Caco-2 (cell line): ENCODE results near the gene RHOU. TPM values are rescaled to one million over a fixed set of nuclear protein-coding genes. Genes with fewer than 3 reads are reported as not detected.

Source experiments
- BruUV-seq: library from RNA; stranded (reverse); fragments of 400-500 nt; replicated peaks from 2 replicates; lab custom pipeline; 2021; lab: Mats Ljungman, UMichigan
- CTCF ChIA-PET: fragments of 300-600 bp; sonication (Branson Sonifier 250); formaldehyde crosslinking; loops from one replicate; lab custom pipeline; 2022; ENCODE audit warnings: antibody characterized with exemption; lab: Charles Lee
- POLR2A ChIA-PET: fragments of 300-600 bp; sonication (Branson Sonifier 250); formaldehyde crosslinking; loops from one replicate; lab custom pipeline; 2022; ENCODE audit warnings: antibody characterized with exemption; lab: Charles Lee
- DNase-seq, 2 experiments: peaks; one replicate each; pipeline versions ENCODE4 v3.0.0 to v3.0.0-alpha.2; 2020 to 2022
- H3K27me3 ChIP-seq: replicated peaks from 2 replicates; pipeline ENCODE4 v1.6.0; 2011; ENCODE audit warnings: low read length; ENCODE audit not compliant: control insufficient read depth, insufficient read depth
- H3K36me3 ChIP-seq: 2 replicates; pipeline ENCODE4 v1.5.1; 2011; ENCODE audit warnings: low read length; ENCODE audit not compliant: control insufficient read depth, insufficient read depth
- H3K4me1 ChIP-seq: fragments of 250-450 bp; sonication (Bioruptor Pico); 2 replicates; pipeline ENCODE4 v1.5.1; 2020; ENCODE audit warnings: mild to moderate bottlenecking
- H3K4me3 ChIP-seq: 2 replicates; pipeline ENCODE4 v1.5.1; 2011; ENCODE audit warnings: low read depth, mild to moderate bottlenecking, control low read depth, low read length
- H3K9me3 ChIP-seq: fragments of 250-450 bp; sonication (Bioruptor Pico); 2 replicates; pipeline ENCODE4 v1.5.1; 2020; ENCODE audit warnings: mild to moderate bottlenecking, moderate library complexity
- H3K27ac Mint-ChIP-seq: one replicate; pipeline ENCODE4 v1.8.0; 2022; ENCODE audit warnings: mixed read lengths; ENCODE audit not compliant: unreplicated experiment
- H3K27me3 Mint-ChIP-seq: one replicate; pipeline ENCODE4 v1.8.0; 2022; ENCODE audit warnings: mixed read lengths; ENCODE audit not compliant: insufficient read depth, unreplicated experiment
- H3K36me3 Mint-ChIP-seq: one replicate; pipeline ENCODE4 v1.8.0; 2022; ENCODE audit warnings: mild to moderate bottlenecking, mixed read lengths; ENCODE audit not compliant: insufficient read depth, unreplicated experiment
- H3K4me1 Mint-ChIP-seq: one replicate; pipeline ENCODE4 v1.8.0; 2022; ENCODE audit warnings: low read depth, mixed read lengths; ENCODE audit not compliant: unreplicated experiment
- H3K4me3 Mint-ChIP-seq: one replicate; pipeline ENCODE4 v1.8.0; 2022; ENCODE audit warnings: mild to moderate bottlenecking, moderate library complexity, mixed read lengths; ENCODE audit not compliant: unreplicated experiment
- H3K9me3 Mint-ChIP-seq: one replicate; pipeline ENCODE4 v1.8.0; 2022; ENCODE audit warnings: mixed read lengths; ENCODE audit not compliant: unreplicated experiment
- CTCF ChIP-seq, 2 experiments: fragments of 200-600 bp in 1 of 2; IDR thresholded peaks; 1 replicate in 1 of 2; 2 replicates in 1 of 2; pipeline versions ENCODE4 v1.5.1 to v1.8.0; 2011 to 2022; ENCODE audit warnings: antibody characterized with exemption in 1 of 2, control low read depth in 1 of 2, inconsistent platforms in 1 of 2, low read depth in 1 of 2, low read length in 1 of 2, mild to moderate bottlenecking in 1 of 2, moderate library complexity in 1 of 2; ENCODE audit not compliant: insufficient read depth in 1 of 2, severe bottlenecking in 1 of 2, unreplicated experiment in 1 of 2
- intact Hi-C: fragments of 100-400 bp; cut with micrococcal nuclease; formaldehyde crosslinking; loops from one replicate; pipeline ENCODE4 v1.10.0; 2022; ENCODE audit not compliant: unreplicated experiment
- total RNA-seq: library from RNA; stranded (reverse); gene quantifications from 2 replicates; pipeline ENCODE4 v1.2.3, GENCODE V29; 2022

RHOU gene
- total RNA-seq, 1 experiment from 2014 or later = 17.4 TPM

DNA sequence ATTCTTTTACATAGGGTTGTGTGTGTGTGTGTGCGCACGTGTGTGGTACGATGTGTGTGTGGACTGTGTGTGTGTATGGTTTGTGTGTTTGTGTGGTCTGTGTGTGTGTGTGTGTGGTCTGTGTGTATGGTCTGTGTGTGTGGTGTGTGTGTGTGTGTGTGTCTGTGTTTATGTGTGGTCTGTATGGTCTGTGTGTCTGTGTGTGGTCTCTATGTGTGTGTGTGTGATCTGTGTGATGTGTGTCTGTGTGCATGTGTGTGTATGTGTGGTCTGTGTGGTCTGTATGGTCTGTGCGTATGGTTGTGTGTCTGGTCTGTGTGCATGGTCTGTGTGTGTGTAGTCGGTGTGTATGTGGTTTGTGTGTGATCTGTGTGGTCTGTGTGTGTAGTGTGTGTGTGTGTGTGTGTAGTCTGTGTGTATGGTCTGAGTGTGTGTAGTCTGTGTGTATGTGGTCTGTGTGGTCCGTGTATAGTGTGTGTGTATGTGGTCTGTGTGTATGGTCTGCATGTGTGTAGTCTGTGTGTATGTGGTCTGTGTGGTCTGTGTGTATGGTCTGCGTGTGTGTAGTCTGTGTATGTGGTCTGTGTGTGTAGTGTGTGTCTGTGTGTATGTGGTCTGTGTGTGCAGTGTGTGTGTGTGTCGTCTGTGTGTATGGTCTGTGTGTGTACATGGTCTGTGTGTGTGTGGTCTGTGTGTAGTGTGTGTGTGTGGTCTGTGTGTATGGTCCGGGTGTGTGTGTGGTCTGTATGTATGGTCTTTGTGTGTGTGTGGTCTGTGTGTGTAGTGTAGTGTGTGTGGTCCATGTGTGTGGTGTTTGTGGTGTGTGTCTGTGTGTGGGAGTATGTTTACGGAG is 46.8 kb downstream of the RHOU start:
- no peaks in the 10 kb centered on the region for H3K27me3 Mint-ChIP-seq
- Histone ChIP-seq H3K4me1 (peaks cover 40% of the 10 kb centered on the region), H3K27me3 (no peaks in the 10 kb centered on the region), H3K9me3 (no peaks in the 10 kb centered on the region), H3K36me3 (no peaks in the 10 kb centered on the region), H3K4me3 (no peak overlapping the region)
- H3K27ac Mint-ChIP-seq = no peak overlapping the region
- peaks cover 16% of the 10 kb centered on the region for H3K4me1 Mint-ChIP-seq
- no peak for DNase-seq
- H3K4me3 Mint-ChIP-seq = no peak overlapping the region
- no peaks in the 10 kb centered on the region for H3K36me3 Mint-ChIP-seq
- CTCF ChIA-PET = no interaction called here
- TF ChIP-seq CTCF (IDR thresholded peaks at IDR 0.05; ENCODE audit: insufficient read depth in 1 of 2, low read depth in 1 of 2, low read length in 1 of 2, severe bottlenecking in 1 of 2, unreplicated experiment in 1 of 2) = no peak
- BruUV-seq = no TSS peak
- intact Hi-C loops = loop anchor here (2.0 to 5.0 kb wide), 2 partner anchors 21 to 35 kb away; no protein-coding TSS in a partner anchor
- POLR2A ChIA-PET = interaction anchor here (0.5 to 1.4 kb wide), 3 partner anchors 9 to 662 kb away, joined by 3 to 13 read pairs (median 3); no protein-coding TSS in a partner anchor
- H3K9me3 Mint-ChIP-seq = no peaks in the 10 kb centered on the region

- H3K36me3 ChIP-seq = no peaks in the 10 kb centered on the region
- Mint-ChIP-seq H3K4me1 (peaks cover 16% of the 10 kb centered on the region), H3K4me3 (no peak overlapping the region), H3K27ac (no peak overlapping the region), H3K36me3 (no peaks in the 10 kb centered on the region), H3K27me3 (no peaks in the 10 kb centered on the region), H3K9me3 (peaks cover 2% of the 10 kb centered on the region)
- H3K4me3 ChIP-seq = no peak overlapping the region
- no peaks in the 10 kb centered on the region for H3K9me3 ChIP-seq
- intact Hi-C loops = loop anchor here (1.0 to 5.0 kb wide), 3 partner anchors 20 to 55 kb away; no protein-coding TSS in a partner anchor
- CTCF ChIA-PET = interaction anchor here (0.6 kb wide), 1 partner anchor 56 kb away, joined by 3 read pairs; no protein-coding TSS in a partner anchor
- no TSS peak for BruUV-seq
- DNase-seq = peak; percentile 56 to 82
- peaks cover 40% of the 10 kb centered on the region for H3K4me1 ChIP-seq
- no peak for TF ChIP-seq CTCF (IDR thresholded peaks at IDR 0.05; ENCODE audit: insufficient read depth in 1 of 2, low read depth in 1 of 2, low read length in 1 of 2, severe bottlenecking in 1 of 2, unreplicated experiment in 1 of 2)
- no peaks in the 10 kb centered on the region for H3K27me3 ChIP-seq
- POLR2A ChIA-PET = interaction anchor here (0.5 to 1.4 kb wide), 3 partner anchors 10 to 661 kb away, joined by 3 to 13 read pairs (median 3); no protein-coding TSS in a partner anchor
Measured at GRCh38 chr1:228782662-228783417, 47.6 kb downstream of the RHOU start.
